Gastrocnemius medialis (tissue), 4 donors: ENCODE data around the gene PRC1.

ENCODE experiments used
- CTCF ChIP-seq, 5 experiments: fragments of 450-650 bp in 3 of 5; fragments of 200-600 bp in 2 of 5; sonication (generic) in 2 of 5; IDR thresholded peaks in 4 of 5; conservative IDR thresholded peaks in 1 of 5; 1 replicate in 4 of 5; 2 replicates in 1 of 5; pipeline ENCODE4 v1.5.1; 2016 to 2019; ENCODE audit warnings: antibody characterized with exemption in 5 of 5, mild to moderate bottlenecking in 3 of 5, moderate library complexity in 3 of 5
- POLR2A ChIP-seq, 2 donors: fragments of 450-650 bp; IDR thresholded peaks; one replicate each; pipeline ENCODE4 v1.6.1; 2017; ENCODE audit warnings: antibody characterized with exemption in 2 of 2, mild to moderate bottlenecking in 2 of 2, moderate library complexity in 2 of 2

GRCh38 chr15:90941038-90941437 is 53.3 kb downstream of the PRC1 start:
- TF ChIP-seq CTCF (IDR thresholded peaks at IDR 0.05 in 4 of 5, conservative IDR thresholded peaks at IDR 0.05 in 1 of 5) (no peak), POLR2A (IDR thresholded peaks at IDR 0.05) (no peak)
